Epithelial cell of esophagus (primary cell): Measurements from ENCODE around the gene MLXIP.

Experiments used
- DNase-seq: peaks from one replicate; pipeline ENCODE4 v3.0.0; 2010; ENCODE audit warnings: low read depth
- H3K4me3 ChIP-seq: 2 replicates; pipeline ENCODE4 v1.5.1; 2011; ENCODE audit warnings: mild to moderate bottlenecking, low read length, control low read depth
- TF ChIP-seq, protein P1 (sequence below): IDR thresholded peaks from 2 replicates; pipeline ENCODE4 v1.5.1; 2011; ENCODE audit warnings: low read depth, mild to moderate bottlenecking, low read length, control low read depth, inconsistent platforms; ENCODE audit not compliant: insufficient read depth; ENCODE audit errors: missing control alignments

The MLXIP gene

DNA sequence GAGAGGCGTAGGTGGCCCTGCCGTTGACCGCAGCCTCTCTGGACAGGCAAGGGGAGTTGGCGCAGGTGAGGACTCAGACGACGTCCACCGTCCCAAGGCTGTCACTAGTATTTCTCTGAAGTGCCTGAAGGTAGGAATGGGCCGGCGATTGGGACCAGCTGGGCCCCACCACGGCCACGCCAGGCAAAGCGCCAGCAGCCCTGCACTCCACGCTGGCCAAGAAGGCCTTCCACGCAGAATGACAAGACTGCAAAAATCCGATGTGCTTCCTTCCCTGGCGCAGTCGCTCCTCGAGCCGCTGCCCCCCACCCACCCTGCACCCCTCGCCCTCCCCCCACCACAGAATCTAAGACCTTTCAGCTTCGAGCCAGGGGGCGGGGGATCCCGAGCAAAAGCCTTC, 17.3 kb upstream of the MLXIP start:
- no peak overlapping the region for H3K4me3 ChIP-seq
- no peak for DNase-seq
- TF ChIP-seq, protein P1, sequence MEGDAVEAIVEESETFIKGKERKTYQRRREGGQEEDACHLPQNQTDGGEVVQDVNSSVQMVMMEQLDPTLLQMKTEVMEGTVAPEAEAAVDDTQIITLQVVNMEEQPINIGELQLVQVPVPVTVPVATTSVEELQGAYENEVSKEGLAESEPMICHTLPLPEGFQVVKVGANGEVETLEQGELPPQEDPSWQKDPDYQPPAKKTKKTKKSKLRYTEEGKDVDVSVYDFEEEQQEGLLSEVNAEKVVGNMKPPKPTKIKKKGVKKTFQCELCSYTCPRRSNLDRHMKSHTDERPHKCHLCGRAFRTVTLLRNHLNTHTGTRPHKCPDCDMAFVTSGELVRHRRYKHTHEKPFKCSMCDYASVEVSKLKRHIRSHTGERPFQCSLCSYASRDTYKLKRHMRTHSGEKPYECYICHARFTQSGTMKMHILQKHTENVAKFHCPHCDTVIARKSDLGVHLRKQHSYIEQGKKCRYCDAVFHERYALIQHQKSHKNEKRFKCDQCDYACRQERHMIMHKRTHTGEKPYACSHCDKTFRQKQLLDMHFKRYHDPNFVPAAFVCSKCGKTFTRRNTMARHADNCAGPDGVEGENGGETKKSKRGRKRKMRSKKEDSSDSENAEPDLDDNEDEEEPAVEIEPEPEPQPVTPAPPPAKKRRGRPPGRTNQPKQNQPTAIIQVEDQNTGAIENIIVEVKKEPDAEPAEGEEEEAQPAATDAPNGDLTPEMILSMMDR, result no peak

GRCh38 chr12:122062832-122063693, 15.5 kb upstream of the MLXIP start:
- peak; percentile 92 for DNase-seq
- no peak overlapping the region for H3K4me3 ChIP-seq
- TF ChIP-seq, protein P1, result no peak

- TF ChIP-seq, protein P1, result no peak
- DNase-seq, result no peak
- H3K4me3 ChIP-seq, result no peak overlapping the region
These were observed 14.9 kb upstream of the MLXIP start for GRCh38 chr12:122063694-122064024.

DNA sequence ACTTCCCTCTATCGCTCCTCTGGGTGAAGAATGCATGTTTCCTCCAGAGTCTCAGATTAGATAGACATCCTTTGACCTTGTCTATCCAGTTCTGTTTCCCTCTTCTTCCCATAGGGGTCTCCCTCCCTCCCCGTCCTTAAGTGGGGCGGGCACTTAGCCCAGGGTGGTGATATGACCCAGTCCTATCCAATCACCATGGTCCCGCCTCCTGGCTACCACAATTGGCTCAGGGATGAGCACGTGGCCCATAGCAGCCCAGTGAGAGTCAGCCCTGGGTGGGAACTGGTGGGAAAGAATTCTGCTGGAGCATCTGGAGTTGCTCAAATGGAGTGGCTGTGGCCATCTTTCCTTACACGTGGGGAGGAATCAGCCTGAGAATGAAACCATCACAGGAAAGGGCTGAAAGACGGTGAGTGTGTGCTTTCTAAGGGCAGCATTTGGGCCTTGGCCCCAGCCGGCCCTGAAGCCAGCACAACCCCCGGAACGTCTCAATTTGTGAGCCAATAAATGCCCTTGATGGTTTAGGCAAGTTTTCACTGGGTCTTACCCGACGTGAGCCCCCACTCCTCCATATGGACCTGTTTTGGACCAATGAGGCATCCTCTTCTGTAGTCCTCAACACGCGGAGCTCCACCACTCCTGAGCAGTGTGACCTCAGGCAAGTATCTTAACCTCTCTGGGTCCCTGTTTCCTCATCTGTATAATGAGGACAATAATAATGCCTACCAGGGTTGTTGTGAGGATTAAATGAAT, 14.4 kb upstream of the MLXIP start:
- peak; percentile 91 for DNase-seq
- TF ChIP-seq, protein P1, result peak; percentile 17
- no peak overlapping the region for H3K4me3 ChIP-seq

DNA sequence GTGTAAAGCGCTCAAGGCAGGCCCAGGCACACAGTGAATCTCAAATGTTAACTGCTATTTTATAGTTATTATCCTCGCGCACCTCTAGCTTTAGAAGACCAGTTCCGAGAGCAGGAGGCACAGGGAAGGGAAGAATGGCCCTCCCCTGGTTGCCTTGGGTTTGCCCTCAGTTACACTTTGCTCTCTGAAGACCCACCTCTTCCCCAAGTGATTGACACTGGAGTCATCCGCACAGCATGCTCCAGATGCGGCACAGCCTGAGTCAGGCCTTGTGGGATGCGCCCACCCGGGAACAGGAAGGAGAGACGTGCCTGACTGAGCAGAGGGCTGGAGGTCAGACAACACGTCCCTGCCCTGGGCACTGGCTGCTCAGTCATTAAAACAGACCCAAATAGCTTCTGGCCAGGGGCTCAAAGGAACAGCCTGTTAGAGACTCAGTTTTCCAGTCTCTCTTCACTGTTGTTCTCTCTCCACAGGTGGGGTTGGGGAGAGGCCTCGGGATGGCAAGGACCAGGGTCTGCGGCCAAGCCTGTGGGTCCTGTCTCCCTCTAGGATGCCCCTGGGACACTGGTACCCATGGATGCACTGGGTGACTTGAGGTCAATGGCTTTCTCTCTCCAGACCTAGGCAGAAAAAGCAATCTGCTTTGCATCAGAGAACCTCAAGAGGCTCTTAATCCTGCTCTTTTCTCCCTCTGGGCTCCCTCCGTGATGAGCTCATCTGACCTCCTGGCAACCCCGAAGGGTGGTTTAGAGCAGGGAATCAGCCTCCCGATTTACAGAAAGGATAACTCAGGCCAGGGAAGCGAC, 13.6 kb upstream of the MLXIP start:
- no peak overlapping the region for H3K4me3 ChIP-seq
- TF ChIP-seq, protein P1, result no peak
- peak; percentile 72 for DNase-seq

GRCh38 chr12:122067548-122067947, 11.0 kb upstream of the MLXIP start:
- no peak for DNase-seq
- TF ChIP-seq, protein P1, result no peak
- no peak overlapping the region for H3K4me3 ChIP-seq
